Fibroblast of pulmonary artery (primary cell): Measurements from ENCODE around the gene LDLRAD4.

Source experiments
- DNase-seq: peaks from one replicate; pipeline ENCODE4 v3.0.0-alpha.2; 2010; ENCODE audit warnings: low read depth
- H3K4me3 ChIP-seq: replicated peaks from 2 replicates; pipeline ENCODE4 v1.5.1; 2011; ENCODE audit warnings: low read depth, mild to moderate bottlenecking, control low read depth, low read length, moderate library complexity
- CTCF ChIP-seq: IDR thresholded peaks from 2 replicates; pipeline ENCODE4 v1.5.1; 2011; ENCODE audit warnings: mild to moderate bottlenecking, control low read depth, low read length, inconsistent platforms; ENCODE audit errors: missing control alignments

Gene LDLRAD4

GRCh38 chr18:13393338-13393737 is 174.8 kb downstream of the LDLRAD4 start:
- H3K4me3 ChIP-seq, result no peak overlapping the region
- no peak for DNase-seq
- no peak for TF ChIP-seq CTCF

- no peak for DNase-seq
- TF ChIP-seq CTCF, result no peak
- H3K4me3 ChIP-seq, result no peak overlapping the region
Observed at GRCh38 chr18:13394801-13395200, 176.2 kb downstream of the LDLRAD4 start.

- no peak for DNase-seq
- no peak overlapping the region for H3K4me3 ChIP-seq
- no peak for TF ChIP-seq CTCF
Observed at GRCh38 chr18:13395577-13395976, 177.0 kb downstream of the LDLRAD4 start.

GRCh38 chr18:13397504-13398163 is 179.1 kb downstream of the LDLRAD4 start:
- H3K4me3 ChIP-seq, result no peak overlapping the region
- no peak for TF ChIP-seq CTCF
- DNase-seq, result no peak

- no peak for DNase-seq
- TF ChIP-seq CTCF, result no peak
- no peak overlapping the region for H3K4me3 ChIP-seq
Observed at GRCh38 chr18:13398631-13399030, 180.1 kb downstream of the LDLRAD4 start.

GRCh38 chr18:13399511-13399910 is 181.0 kb downstream of the LDLRAD4 start:
- TF ChIP-seq CTCF, result no peak
- no peak overlapping the region for H3K4me3 ChIP-seq
- no peak for DNase-seq

GRCh38 chr18:13400636-13401315 is 182.2 kb downstream of the LDLRAD4 start:
- DNase-seq, result no peak
- no peak for TF ChIP-seq CTCF
- H3K4me3 ChIP-seq, result no peak overlapping the region
